Measurements from ENCODE around the gene IQGAP1.
"Not testable (repeated sequence)": the region's sequence is repeated elsewhere in the genome, so short reads cannot be mapped to it uniquely, and the experiment has no call there.

The IQGAP1 gene

GRCh38 chr15:90493647-90494046 lies 105.6 kb downstream of the IQGAP1 start:
- no peak for DNase-seq

GRCh38 chr15:90495067-90495466 lies 107.0 kb downstream of the IQGAP1 start:
- no peak for DNase-seq

GRCh38 chr15:90496791-90497190 lies 108.7 kb downstream of the IQGAP1 start:
- DNase-seq, result no peak

GRCh38 chr15:90497376-90497775 lies 109.3 kb downstream of the IQGAP1 start:
- no peak for DNase-seq

- DNase-seq, result no peak
Measured at GRCh38 chr15:90497912-90498311, 109.9 kb downstream of the IQGAP1 start.

- no peak for DNase-seq
Measured at GRCh38 chr15:90500171-90500570, 112.1 kb downstream of the IQGAP1 start.

GRCh38 chr15:90501898-90502297 lies 113.9 kb downstream of the IQGAP1 start:
- no peak for DNase-seq

- not testable (repeated sequence) for DNase-seq
Measured at GRCh38 chr15:90510781-90511180, 122.7 kb downstream of the IQGAP1 start.

GRCh38 chr15:90511211-90511618 lies 123.2 kb downstream of the IQGAP1 start:
- peak; percentile 35 for DNase-seq

- no peak for DNase-seq
Measured at GRCh38 chr15:90512276-90512675, 124.2 kb downstream of the IQGAP1 start.

- DNase-seq, result no peak
Measured at GRCh38 chr15:90512981-90513380, 124.9 kb downstream of the IQGAP1 start.

GRCh38 chr15:90513448-90513847 lies 125.4 kb downstream of the IQGAP1 start:
- DNase-seq, result no peak

- DNase-seq, result not testable (repeated sequence)
Measured at GRCh38 chr15:90513893-90514292, 125.9 kb downstream of the IQGAP1 start.

GRCh38 chr15:90519688-90520087 lies 131.6 kb downstream of the IQGAP1 start:
- no peak for DNase-seq

GRCh38 chr15:90520365-90520764 lies 132.3 kb downstream of the IQGAP1 start:
- no peak for DNase-seq

- DNase-seq, result no peak
Measured at GRCh38 chr15:90523373-90523772, 135.3 kb downstream of the IQGAP1 start.

GRCh38 chr15:90524018-90524803 lies 136.2 kb downstream of the IQGAP1 start:
- not testable (repeated sequence) for DNase-seq

- no peak for DNase-seq
Measured at GRCh38 chr15:90529011-90529370, 140.9 kb downstream of the IQGAP1 start.

GRCh38 chr15:90529371-90530249 lies 141.6 kb downstream of the IQGAP1 start, which contains the start of gene CRTC3:
CRTC3 (plus strand) TSS chr15:90529923; CDS start chr15:90530072, 149 bp downstream.
- DNase-seq, result peak; percentile 61

GRCh38 chr15:90530250-90531051 lies 142.4 kb downstream of the IQGAP1 start:
- DNase-seq, result peak; percentile 65

- DNase-seq, result no peak
Measured at GRCh38 chr15:90531147-90531546, 143.1 kb downstream of the IQGAP1 start.

GRCh38 chr15:90535254-90535653 lies 147.2 kb downstream of the IQGAP1 start:
- DNase-seq, result no peak

GRCh38 chr15:90539789-90540188 lies 151.7 kb downstream of the IQGAP1 start:
- peak; percentile 61 for DNase-seq
